GM18499 (cell line): ENCODE measurements around the gene SLC51A.

ENCODE experiments used
- ATAC-seq: cut with Tn5 transposase; IDR thresholded peaks from one replicate; pipeline ENCODE4 v1.9.1; 2021; ENCODE audit warnings: moderate number of reproducible peaks; ENCODE audit not compliant: insufficient read depth, unreplicated experiment

Gene SLC51A

DNA sequence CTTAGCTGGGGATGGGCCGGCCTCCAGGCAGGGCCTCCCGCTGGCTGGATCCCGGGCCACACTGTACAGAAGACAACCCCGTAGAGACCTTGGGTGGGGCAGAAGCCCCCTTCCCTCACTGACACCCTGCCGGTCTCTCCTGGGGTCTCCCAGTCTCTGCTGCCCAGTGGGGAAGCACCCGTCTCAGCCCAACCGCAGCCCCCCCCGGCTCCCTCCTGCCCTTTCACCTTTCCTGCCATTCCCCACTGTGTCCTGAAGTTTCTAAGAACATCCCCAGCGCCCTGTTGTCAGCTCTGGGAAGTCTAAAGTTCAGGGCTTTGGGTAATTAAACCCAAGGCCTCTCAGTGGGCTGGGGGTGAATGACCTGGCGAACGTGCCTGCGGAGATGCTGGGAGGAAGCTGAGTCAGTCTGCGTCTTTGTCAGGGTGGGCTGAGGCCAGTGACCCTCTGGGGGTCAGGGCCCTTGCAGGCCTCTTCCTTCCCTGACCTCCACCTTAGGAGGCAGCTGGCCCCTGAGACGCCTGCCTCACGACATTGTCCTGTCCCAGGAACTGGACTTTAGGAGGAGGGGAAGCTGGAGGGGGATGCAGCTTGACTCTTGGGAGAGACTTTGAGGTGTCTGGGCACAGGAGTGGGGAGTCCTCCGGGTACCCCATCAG, 1.4 kb upstream of the SLC51A start:
- no peak for ATAC-seq

DNA sequence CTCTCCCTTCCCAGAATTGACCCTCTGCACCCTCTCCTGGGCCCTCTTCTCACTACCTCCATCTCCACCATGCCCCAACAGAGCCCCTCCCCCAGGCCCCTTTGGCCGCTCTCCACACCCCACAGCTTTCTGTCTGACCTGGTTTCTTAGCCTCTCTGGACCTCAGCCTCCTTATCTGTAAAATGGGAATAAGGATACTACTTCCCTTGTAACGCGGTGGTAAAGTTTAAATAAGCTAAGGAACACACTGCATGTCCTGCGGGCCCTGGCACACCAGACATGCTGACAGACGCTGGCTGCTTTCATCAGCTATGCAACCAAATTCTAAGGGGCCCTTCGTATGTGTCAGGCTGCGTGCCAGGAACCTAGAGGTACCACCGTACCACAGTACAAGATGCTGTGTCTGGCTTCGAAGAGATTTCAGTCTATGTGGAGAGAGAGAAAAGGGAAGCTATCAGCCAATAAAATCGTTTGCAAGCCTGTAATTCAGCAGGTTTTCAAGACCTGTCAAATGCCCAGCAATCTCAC, 777 bp upstream of the SLC51A start:
- no peak for ATAC-seq

DNA sequence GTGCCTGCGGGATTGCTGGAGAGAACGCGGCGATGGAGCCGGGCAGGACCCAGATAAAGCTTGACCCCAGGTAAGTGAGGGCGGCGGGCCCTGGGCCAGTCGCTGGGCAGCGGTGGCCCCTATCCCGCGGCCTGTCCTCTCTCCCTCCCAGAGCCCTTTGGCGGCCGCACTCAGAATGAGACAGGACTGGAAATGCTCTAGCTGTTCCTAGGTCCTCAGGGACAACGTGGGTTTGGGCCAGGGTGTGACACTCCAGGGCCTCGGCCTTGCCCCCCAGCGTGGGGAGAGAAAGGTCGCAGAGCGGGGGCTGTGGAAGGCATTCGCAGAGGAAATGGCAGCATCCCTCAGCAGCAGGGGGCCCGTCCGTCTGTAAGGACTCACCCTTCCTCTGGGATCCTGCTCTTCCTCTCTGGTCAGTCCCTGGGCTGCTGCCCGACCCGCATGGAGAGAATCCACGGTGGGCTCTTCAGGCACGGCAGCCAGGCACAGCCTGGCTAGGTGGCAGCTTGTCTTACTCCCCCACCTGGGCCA, 412 bp downstream of the SLC51A start:
- no peak for ATAC-seq

DNA sequence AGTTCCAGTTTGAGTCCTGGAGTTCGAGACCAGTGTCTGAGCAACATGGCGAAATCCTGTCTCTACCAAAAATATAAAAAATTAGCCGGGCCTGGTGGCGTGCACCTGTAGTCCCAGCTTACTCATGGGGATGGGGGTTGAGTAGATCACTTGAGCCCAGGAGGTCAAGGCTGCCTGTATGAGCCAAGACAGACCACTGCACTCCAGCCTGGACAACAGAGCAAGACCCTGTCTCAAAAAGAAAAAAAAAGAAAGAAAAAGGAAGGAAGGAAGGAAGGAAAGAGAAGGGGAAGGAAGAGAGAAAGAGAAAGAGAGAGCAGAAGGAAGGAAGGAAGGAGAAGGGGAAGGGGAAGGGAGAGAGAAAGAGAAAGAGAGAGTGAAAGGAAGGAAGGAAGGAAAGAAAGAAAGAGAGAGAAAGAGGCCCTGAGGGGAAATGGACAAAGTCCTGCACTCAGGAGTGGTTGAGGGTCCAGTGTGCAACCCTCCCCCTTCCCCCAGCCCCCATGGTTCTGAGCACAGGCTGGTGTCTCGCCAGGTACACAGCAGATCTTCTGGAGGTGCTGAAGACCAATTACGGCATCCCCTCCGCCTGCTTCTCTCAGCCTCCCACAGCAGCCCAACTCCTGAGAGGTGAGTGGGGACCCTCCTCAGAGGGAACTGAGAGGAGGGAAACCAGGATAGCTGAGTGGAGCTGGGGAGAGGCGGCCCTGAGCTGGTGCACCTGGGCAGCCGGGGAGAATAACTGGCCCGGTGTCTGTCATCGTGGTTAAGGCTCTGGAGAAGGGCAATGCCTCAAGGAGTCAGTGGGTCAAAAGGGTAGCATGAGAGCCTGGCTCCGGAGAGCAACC, 1.2 kb downstream of the SLC51A start:
- ATAC-seq: no peak

DNA sequence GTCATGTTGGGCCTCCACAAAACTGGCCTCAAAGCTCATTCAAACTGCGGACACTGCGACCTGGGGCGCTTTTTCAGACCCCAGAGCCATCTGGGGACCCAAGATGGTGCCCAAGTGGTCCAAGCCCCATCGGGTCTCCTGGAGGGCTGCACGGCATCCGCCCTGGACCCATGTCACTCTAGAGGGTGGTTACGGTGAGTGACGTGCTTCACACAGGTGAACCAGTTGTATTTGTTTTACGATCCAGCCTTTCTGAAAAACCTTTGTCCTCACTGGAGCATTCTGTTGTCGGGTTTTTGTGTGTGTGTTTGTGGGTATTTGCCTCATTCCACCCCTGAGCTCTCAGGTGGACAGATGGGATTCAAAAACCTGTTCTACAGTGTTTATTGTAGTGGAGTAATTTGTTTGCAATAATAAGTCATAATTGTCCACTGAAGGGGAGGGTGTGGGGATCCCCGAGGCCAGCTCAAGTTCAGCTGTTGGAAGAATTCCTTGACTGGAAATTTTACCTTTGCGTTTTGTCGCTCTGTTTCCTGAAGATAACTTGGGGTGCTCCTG, 1.9 kb downstream of the SLC51A start:
- no peak for ATAC-seq

DNA sequence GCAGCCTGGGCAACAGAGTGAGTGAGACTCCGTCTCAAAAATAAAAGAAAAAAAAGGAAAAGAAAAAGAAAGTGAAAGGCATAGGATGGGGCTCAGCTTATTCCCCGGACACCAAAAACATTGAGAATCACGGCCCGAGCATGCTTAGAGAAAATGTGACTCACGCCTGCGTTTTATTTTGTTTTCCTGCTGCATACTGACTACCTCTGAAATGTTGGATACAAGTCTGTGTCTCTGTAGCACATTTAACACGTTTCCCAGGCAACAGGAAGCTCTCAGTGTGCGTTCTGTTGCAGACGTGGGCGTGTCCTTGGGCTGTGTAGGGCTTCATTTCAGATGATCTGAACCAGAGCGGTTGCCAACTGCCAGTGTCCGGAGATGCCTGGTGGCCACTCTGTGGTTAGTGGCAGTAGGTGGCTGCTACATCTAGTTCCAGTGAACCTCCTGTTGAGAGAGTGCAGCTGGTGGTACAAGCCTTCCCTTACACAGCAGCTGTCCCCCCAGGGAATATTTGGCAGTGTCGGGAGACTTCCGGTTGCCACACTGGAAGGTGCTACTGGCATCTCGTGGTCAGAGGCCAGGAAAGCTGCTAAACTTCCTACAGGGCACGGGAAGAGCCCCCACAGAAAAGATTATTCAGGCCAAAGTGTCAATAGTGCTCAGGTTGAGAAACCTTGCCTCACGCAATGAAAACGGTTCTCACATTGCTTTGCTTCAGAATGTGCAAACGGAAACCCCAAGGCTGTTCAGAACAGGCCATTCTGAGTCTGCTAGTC, 3.0 kb downstream of the SLC51A start:
- ATAC-seq: no peak

DNA sequence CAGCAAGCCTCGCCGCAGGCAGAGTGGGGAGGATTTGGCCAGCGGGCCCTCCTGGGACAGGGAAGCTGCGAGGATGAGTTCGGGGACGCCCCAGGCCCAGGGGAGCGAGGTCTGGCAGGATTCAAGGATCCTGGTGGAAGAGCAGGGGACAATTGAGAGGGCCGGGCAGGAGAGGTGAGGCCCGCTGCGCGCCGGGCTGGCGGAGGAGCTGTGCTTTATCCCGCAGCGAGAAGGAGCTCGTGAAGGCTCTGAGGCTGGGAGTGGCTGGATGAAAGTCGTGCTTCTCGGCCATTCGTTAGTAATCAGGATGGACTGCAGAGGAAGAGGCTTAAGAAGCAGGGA, 3.6 kb downstream of the SLC51A start:
- no peak for ATAC-seq

DNA sequence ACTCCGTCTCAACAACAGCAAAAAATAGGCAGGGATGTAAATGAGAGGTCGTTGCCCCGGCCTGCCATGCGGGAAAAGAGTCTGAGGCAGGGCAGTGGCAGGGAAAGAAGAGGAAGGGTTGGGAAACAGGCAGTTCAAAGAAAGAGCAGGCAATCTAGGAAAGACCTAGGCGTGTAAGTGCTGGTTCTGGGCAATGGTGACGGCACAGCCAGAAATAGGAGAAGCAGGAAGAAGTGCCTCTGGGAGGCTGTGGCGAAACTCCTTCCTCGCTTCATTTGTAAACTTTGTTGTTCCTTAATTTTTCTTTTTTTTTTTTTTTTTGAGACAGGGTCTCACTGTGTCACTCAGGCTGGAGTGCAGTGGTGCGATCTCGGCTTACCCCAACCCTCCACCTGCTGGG, 4.3 kb downstream of the SLC51A start:
- ATAC-seq: no peak

DNA sequence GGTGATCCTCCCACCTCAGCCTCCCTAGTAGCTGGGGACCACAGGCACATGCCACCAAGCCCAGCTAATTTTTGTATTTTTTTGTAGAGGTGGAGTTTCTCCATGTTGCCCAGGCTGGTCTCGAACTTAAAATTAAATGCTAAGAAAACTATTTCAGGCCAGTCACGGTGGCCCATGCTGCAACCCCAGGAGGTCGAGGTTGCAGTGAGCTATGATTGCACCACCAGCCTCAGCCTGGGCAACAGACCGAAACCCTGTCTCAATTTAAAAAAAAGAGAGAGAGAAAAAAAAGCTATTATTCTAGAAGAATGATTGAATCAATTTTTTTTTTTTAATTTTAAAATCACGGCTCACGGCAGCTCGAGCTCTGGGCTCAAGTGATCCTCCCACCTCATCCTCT, 4.7 kb downstream of the SLC51A start:
- ATAC-seq: no peak

DNA sequence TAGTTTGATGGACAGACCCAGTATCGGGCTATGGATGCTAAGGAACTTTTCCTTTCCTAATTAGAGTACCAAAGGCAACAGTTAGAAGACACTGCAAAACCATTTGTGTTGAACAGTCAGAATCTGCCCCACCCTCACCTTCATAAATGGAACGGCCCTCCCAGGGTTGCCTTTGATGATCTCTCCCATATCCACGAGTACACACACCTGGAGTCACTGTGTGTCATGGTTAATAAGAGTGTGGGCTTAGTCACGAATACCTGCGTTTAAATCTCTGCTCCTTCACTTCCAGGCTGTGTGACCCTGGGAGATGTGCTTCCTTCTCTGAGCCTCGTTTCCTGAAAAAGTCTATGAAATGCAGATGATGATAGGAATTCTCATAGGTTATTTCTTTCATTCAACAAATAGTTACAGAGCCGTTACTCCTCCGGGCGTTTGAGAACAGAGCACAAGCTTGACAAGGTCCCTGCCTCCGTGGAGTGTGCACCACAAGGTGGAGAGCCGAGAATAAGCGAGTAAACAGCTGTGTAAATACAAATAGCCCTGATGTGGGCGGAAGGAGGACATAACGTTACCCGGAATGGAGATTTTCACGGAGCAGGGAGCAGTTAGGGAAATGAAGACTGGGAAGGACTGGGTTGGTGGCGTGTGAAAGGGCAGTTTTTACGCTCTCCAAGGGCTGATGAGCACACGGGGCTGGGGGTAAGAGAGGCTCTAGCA, 6.7 kb downstream of the SLC51A start:
- no peak for ATAC-seq

DNA sequence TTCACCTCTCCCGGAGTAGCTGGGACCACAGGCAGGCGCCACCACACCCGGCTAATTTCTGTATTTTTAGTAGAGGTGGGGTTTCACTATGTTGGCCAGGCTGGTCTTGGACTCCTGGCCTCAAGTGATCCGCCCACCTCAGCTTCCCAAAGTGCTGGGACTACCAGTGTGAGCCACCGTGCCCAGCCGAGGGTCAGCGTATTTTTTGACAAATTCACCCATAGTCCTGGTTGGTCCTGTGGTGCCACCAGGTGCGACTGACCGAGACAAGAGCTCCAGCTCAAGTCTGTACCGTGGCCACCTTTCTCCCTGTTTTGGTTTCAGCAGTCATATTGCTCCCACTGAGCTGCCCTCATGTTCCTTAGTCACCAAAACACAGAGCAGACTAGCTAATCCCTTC, 8.8 kb downstream of the SLC51A start:
- no peak for ATAC-seq

DNA sequence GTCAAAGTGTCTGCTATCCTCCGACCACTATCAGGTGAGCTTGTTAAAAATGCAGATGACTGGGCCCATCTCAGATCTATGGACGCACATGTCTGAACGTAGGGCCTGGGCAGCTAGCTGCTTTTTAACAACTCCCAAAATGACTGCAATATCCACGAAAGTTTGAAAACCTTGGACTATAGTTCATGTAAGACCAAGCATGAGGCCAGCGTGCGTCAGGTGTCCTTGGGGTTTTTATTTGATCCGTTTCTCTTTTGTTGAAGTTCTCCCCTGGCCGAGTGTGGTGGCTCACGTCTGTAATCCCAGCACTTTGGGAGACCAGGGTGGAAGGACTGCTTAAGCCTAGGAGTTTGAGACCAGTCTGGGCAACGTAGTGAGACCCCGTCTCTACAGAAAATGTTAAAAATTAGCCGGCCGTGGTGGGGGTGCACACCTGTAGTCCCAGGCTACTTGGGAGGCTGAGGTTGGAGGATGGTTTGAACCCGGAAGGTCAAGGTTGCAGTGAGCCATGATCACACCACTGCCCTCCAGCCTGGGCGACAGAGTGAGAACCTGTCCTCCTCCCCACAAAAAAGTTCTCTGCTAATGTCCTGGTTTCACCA, 9.5 kb downstream of the SLC51A start:
- no peak for ATAC-seq

DNA sequence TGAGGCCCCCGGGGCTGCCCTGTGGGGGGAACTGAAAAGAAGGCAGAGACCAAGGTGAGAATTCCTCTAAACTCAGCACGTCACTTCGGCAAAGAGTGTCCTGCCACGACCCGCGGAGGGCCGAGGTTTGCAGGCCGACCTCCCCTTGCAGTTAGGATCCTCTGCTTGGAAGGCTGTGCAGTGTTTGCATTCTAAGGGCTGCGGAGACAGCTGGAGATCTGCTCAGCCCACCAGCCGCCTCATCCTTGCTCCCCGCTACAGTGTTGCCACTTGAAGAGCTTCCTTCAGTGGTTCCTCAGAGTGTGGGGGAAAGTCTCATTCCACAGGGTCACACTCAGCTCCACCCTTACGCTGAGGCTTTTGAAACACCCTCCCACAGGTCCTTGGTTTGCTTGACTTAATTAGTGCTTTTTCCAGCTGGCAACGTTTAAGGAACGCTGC, 10.8 kb downstream of the SLC51A start:
- ATAC-seq: no peak

DNA sequence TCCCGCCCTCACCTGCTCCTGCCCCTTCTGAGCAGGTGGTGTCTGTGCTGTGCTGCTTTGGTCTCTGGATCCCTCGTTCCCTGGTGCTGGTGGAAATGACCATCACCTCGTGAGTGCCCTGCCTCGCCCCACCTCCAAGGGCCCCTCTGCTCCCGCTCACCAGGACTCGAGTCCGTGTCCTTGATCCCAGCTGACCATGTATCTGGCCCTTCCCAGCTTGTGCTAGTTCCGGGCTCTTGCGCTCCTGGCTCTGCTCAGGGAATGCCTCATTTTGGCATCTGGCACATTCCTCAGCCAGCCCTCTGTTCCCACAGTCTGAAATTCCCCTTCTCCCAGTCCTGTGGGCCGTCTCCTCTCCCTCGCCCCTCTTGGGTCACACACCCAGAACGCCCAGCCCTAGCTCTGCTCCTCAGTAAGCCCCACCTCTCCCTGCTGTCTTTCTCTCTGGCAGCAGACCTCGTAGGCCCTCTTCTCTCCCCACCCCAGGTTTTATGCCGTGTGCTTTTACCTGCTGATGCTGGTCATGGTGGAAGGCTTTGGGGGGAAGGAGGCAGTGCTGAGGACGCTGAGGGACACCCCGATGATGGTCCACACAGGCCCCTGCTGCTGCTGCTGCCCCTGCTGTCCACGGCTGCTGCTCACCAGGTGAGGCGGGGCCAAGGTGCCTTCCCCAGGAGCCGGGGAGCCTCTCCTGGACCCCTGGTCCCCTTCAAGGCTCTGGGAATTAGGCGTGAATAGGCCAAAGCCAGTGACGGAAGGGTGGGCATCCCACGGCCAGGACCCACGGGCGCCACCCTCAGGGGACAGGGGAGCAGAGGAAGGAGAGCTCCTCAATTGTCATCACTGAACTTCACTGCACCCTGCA, 11.5 kb downstream of the SLC51A start:
- no peak for ATAC-seq

DNA sequence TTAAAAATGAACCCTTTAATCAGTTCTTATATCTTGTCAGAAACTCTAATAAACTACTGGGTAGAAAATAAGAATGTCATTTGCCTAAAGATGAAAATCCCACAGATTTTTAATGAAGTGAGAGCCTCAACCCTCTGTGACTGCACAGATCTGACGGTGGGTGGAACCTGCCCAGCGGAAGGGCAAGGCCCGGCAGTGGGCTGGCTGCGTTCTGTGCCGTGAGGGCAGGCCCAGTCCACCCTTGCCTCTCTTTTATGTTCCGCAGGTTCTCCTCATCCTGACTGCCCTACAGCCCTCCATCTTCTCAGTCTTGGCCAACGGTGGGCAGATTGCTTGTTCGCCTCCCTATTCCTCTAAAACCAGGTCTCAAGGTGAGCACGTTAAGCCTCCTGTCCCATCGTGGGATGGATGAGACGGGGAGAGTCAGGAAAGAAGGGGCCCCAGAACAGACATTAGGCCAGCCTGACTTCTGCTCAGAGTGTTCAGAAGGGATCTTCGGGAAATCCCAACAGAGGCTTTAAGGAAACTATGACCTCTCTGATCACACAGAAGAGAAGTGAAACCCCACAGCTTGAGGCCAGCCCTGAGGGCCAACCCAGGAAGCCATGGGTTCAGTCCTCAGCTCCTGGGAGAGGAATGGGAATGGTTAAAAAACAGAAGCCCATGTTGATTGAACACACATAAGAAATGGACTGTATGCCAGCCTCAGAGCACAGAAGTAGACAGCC, 16.0 kb downstream of the SLC51A start:
- ATAC-seq: no peak

DNA sequence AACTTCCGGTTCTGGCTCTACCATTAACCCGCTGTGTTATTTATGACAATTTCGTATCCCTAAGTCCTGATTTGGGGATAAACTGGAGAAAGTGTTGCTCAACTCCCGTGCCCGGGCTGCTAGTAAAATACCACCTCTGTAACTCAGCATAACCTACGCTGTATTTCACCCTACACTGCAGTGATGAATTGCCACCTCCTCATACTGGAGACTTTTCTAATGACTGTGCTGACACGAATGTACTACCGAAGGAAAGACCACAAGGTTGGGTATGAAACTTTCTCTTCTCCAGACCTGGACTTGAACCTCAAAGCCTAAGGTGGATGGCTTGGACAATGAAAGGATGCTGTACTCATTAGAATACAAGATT, 16.5 kb downstream of the SLC51A start:
- no peak for ATAC-seq

DNA sequence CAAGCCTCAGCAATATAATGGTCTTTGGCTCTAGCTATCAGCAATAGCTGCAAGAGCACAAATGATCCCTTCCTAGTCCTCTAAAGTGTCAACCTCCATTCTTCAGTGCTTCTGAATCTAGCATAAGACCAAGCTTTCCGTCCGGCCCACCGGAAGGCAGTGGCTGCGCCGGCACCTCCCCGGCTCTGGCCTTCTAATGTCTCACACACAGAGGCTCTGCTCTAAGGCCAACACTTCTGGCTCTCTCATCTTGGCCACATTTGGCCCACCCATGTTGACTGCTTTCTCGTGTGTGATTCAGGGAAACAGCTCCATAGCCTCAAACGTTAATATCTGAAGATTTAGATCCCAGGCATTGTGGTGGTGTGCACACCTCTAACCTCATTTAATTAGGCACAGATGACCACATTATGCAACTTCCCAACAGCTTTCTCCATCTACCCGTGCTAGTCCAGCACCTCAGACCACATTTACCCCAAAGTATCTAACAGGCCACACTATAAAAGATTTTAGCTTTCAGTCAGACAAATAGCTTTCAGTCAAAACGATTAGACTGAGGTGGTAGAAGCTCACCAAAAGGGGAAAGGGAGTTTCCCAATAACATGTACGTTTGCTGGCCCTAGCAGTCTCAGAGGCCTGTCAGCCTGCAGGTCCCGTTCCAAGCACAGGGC, 19.3 kb downstream of the SLC51A start:
- ATAC-seq: no peak
